Raji (cell line): ENCODE measurements around the gene RRP8.

Experiments
- POLR2A ChIP-seq: IDR thresholded peaks from 2 replicates; pipeline ENCODE4 v1.6.1; 2011; ENCODE audit warnings: low read depth, low read length, control low read depth; ENCODE audit not compliant: insufficient read depth

Gene RRP8

GRCh38 chr11:6635082-6635932 is 31.9 kb upstream of the RRP8 start:
- TF ChIP-seq POLR2A, result no peak

- no peak for TF ChIP-seq POLR2A
Observed at GRCh38 chr11:6634534-6634933, 31.1 kb upstream of the RRP8 start.

DNA sequence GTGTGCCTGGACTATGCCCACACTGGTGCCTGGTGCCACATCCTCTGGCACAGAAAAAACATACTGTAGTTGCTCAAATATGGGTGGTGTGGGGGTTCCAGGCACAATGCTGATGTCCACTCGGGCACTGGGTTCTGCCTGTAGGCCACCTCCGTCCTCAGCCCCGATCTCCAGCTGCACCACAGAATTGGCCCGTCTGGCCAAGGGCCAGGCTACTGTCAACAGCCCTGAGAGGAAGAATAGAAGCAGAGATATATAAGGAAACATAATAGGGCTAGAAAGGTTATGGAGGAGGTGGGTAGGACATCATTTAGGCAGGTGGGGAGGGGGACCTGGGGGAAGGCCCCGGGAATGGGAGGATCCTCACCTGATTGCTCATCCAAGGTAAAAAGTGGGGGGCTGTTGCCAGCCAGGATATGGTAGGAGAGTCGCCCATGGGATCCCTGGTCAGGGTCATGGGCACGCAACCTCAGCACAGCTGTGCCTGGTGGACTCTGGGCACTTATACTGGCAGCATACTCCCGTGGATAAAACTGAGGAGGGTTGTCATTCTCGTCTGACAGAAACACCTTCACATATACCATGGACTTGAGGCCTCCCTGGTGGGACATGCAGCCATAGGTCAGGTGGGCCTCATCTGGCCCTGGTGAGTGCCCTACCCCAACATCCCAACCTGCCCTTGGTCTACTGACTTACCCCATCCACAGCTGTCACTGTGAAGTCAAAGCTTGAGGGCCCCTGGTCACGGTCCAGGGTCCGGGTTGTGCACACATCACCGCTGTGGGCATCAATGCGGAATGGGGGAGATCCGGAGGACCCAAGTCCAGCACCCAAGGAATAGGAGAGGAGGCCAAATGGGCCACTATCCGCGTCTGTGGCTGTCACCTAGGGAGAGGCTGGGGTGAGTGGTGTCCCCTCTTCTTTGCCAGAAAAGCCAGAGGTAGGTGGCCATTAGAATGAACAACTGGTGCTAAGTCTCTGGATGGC is 30.3 kb upstream of the RRP8 start:
- TF ChIP-seq POLR2A, result no peak

DNA sequence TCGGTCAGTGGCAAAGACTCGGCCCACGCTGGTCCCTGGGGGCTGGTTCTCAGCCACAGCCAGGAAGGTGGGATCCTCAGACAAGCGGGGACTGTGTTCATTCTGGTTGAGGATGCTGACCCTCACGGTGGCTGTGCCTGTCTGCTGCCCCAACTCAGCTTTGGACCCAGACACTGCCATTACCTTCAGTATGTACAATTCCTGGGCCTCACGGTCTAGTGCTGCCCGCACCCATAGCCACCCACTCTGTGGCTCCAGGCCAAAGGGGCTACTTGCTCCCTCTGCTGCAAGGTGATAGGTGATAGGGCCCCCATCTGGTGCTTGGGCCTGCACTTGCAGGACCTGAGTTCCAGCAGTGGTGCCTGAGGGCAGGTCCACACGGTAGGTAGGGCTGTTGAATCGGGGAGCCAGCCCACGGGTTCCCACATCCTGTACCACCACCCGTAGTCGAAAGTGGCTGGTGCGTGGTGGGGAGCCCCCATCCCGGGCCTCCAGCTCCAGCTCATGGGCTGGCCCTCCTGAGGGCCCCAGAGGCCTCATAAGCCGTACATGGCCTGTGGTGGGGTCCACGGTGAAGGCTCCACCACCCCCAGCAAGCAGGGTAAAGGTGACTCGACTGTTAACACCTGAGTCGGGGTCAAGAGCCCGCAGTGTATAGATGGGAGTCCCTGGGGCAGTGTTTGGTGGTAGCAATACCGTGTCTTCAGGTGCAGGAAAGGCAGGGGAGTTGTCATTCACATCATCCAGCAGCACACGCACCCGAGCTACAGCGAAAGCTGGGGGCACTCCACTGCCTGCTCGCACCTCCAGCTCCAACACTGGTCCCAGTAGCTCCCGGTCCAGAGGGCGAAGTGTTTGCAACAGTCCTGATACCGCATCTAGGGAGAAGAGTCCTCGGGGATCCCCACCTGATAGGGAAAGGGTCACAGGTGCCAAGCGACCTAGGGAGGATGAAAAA is 29.0 kb upstream of the RRP8 start:
- TF ChIP-seq POLR2A, result no peak

DNA sequence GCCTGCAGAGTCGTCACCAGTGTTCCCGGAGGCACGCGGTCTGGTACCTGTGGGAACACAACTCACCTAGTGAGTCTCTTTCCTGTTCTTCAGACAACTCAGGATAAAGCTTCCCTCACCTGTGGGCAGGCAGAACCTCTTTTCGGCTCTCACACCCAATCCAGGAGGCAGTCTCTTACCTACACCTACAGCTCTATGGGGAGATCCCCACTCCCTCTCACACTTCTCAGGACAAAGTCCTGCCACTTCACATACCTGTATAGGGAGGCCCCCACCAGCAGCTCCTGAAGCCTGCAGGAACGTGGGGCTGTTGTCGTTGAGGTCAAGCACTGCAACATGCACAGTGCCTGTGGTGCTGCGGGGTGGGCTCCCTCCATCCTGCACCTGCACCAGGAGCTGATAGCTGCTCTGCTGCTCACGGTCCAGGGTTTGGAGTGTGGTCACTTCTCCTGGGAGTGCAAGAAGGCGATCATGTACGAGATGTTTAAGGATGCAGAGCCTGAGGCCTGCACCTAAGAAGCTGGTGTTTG is 28.0 kb upstream of the RRP8 start:
- TF ChIP-seq POLR2A, result no peak

GRCh38 chr11:6630632-6631291 is 27.3 kb upstream of the RRP8 start:
- no peak for TF ChIP-seq POLR2A

- TF ChIP-seq POLR2A, result no peak
Observed at GRCh38 chr11:6629892-6630631, 26.6 kb upstream of the RRP8 start.

- TF ChIP-seq POLR2A, result no peak
Observed at GRCh38 chr11:6629573-6629891, 26.1 kb upstream of the RRP8 start.

DNA sequence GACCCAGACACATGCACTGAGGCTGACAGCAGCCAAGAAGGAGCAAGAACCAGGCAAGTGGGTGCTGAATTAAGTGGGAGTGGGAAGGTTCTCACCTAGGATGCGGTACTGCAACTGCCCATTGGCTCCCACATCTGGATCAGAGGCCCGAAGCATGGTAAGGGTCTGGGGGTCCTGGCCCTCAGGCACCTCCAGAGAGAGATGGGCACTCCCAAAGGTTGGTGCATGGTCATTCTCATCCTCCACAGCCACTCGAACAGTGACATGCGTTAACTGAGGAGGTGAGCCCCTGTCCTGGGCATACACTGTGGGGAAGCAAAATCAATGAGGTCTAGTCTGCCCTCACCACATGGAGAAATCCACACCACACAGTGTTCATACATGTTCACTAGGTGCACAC is 25.1 kb upstream of the RRP8 start:
- TF ChIP-seq POLR2A, result no peak

DNA sequence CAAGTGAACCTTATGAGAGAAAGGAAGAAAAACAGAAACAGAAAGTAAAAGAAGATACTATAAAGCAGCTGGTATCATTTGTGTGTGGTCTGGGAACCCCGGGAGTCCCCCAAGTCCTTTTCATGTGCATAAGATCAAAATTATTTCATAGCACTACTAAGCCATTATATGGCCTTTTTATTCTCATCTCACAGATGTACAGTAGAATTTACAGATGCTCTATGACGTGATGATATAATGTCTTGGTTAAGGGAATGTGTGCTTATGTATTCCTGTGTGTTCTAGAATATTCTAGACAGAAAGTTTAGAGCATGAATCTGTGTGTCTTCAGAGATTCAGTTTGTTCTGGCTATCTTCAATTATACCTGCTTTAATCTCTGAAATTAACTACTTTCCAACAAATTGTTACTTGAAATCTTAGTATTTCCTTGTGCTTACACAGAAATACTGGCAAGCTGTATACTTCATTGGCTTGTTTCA is 24.4 kb upstream of the RRP8 start:
- TF ChIP-seq POLR2A, result no peak

- no peak for TF ChIP-seq POLR2A
Observed at GRCh38 chr11:6626971-6627761, 23.8 kb upstream of the RRP8 start.

DNA sequence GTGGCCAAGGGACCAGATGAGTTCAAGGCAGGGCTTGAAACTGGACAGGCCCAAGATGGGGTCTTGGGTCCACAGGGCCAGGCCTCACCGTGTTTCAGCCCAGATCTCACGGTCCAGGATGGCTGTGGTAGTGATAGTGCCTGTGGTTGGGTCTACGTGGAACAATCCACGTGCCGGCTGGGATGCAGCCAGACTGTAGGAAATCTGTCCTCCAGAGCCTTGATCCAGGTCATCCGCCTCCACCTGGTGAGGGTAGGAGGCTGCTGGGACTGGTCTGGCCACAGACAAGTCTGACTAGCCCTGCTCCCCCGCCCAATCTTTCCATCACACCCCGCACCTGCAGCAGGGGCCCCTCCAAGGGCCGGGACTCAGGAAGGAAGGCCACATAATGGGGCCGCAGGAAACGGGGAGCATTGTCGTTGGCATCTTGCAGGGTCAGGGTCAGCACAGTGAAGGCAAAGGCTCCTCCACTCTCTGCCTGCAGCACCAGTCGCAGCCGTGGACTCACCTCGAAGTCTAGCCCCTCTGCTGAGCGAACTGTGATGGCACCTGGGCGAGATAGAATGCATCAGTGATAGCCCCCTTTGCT is 22.5 kb upstream of the RRP8 start:
- no peak for TF ChIP-seq POLR2A

DNA sequence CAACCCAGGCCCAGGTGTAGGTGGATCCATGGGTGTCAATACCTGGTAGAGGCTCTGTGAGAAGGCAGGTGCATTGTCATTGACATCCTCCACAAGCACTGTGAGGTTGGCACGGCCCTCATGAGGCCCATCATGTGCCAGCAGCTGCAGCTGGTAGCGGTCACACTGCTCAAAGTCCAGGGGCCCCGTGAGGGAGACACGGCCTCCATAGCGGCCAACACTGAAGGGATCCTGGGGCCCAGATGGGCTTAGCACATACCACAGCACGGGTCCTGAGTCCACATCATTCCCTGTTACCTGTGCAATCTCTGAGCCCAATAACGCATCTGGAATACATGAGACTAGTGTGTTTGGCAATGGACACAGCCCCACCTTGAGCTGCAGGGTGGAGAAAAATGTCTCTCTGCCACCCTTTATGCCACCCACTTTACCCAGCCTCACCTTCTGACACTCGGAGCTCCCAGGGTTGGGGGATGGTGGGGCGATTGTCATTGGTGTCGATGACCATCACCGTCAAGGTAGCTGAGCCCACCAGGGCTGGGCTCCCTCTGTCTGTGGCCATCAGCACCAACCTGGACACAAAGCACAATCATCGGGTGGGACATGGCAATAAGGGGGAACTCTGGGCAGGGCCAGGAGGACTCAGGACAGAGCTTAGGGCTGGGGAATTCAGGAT is 21.9 kb upstream of the RRP8 start:
- no peak for TF ChIP-seq POLR2A
